ENCODE measurements around the gene GFOD2. TPM values are rescaled to one million over a fixed set of nuclear protein-coding genes. Genes with fewer than 3 reads are reported as not detected.

The GFOD2 gene
- polyA plus RNA-seq, 3 donors: 3.7 to 9.4 (median 3.8) TPM

- Histone ChIP-seq H3K27ac (ENCODE audit: low read depth in 1 of 2, low read length in 2 of 2) (no peak overlapping the region), H3K27me3 (ENCODE audit: control insufficient read depth in 2 of 2, insufficient read depth in 2 of 2, low read length in 2 of 2) (no peaks in the 10 kb centered on the region), H3K9me3 (replicated peaks in 1 of 2; ENCODE audit: control insufficient read depth in 1 of 2, insufficient read depth in 1 of 2, low read length in 2 of 2) (no peaks in the 10 kb centered on the region), H4K20me1 (ENCODE audit: insufficient read depth, low read length) (no peaks in the 10 kb centered on the region), H3K4me3 (replicated peaks in 1 of 3; ENCODE audit: low read depth in 2 of 3, low read length in 3 of 3) (no peak overlapping the region), H3K36me3 (replicated peaks in 1 of 2; ENCODE audit: control insufficient read depth in 1 of 2, insufficient read depth in 2 of 2, low read length in 2 of 2) (peaks cover 11 to 19% of the 10 kb centered on the region in 2 donors), H3K4me1 (ENCODE audit: control insufficient read depth in 1 of 2, insufficient read depth in 2 of 2, low read length in 2 of 2) (no peaks in the 10 kb centered on the region), H3K79me2 (ENCODE audit: insufficient read depth, low read length) (no peaks in the 10 kb centered on the region), H3K9ac (ENCODE audit: insufficient read depth, low read length, poor library complexity, severe bottlenecking) (no peak overlapping the region), H3K4me2 (replicated peaks; ENCODE audit: extremely low read depth, low read length, poor library complexity, severe bottlenecking) (no peak overlapping the region), H2AFZ (ENCODE audit: insufficient read depth, low read depth, low read length, poor library complexity, severe bottlenecking) (no peak overlapping the region)
- WGBS (ENCODE audit: insufficient coverage): 100% methylated on average over 3 of the region's 3 CpGs
- Mint-ChIP-seq H3K27ac (peak overlapping the region in 1 of 7 donors; percentile 33), H3K36me3 (peaks cover 23 to 37% of the 10 kb centered on the region in 2 donors), H3K27me3 (ENCODE audit: low read depth in 3 of 3) (no peaks in the 10 kb centered on the region), H3K4me3 (peak overlapping the region in 1 of 2 donors; percentile 3), H3K9me3 (no peaks in the 10 kb centered on the region), H3K4me1 (no peaks in the 10 kb centered on the region)
- no peak for TF ChIP-seq CTCF (IDR thresholded peaks at IDR 0.05)
- intact Hi-C loops (cut with micrococcal nuclease): no loop called here
- no peak for DNase-seq
Observed at GRCh38 chr16:67748834-67749233, 29.7 kb upstream of the GFOD2 start.

- no peak overlapping the region for H3K4me3 Mint-ChIP-seq
- H3K36me3 Mint-ChIP-seq: peaks cover 36 to 43% of the 10 kb centered on the region in 2 donors
- Histone ChIP-seq H4K20me1 (ENCODE audit: insufficient read depth, low read length) (no peaks in the 10 kb centered on the region), H3K4me1 (ENCODE audit: control insufficient read depth in 1 of 2, insufficient read depth in 2 of 2, low read length in 2 of 2) (no peaks in the 10 kb centered on the region), H3K27ac (ENCODE audit: low read depth in 1 of 2, low read length in 2 of 2) (no peak overlapping the region), H3K9ac (ENCODE audit: insufficient read depth, low read length, poor library complexity, severe bottlenecking) (no peak overlapping the region), H3K36me3 (replicated peaks in 1 of 2; ENCODE audit: control insufficient read depth in 1 of 2, insufficient read depth in 2 of 2, low read length in 2 of 2) (peaks cover 29% of the 10 kb centered on the region in 2 donors), H3K79me2 (ENCODE audit: insufficient read depth, low read length) (no peaks in the 10 kb centered on the region), H3K4me3 (replicated peaks in 1 of 3; ENCODE audit: low read depth in 2 of 3, low read length in 3 of 3) (no peak overlapping the region), H3K9me3 (replicated peaks in 1 of 2; ENCODE audit: control insufficient read depth in 1 of 2, insufficient read depth in 1 of 2, low read length in 2 of 2) (no peaks in the 10 kb centered on the region), H2AFZ (ENCODE audit: insufficient read depth, low read depth, low read length, poor library complexity, severe bottlenecking) (no peak overlapping the region), H3K4me2 (replicated peaks; ENCODE audit: extremely low read depth, low read length, poor library complexity, severe bottlenecking) (no peak overlapping the region), H3K27me3 (ENCODE audit: control insufficient read depth in 2 of 2, insufficient read depth in 2 of 2, low read length in 2 of 2) (no peaks in the 10 kb centered on the region)
- H3K9me3 Mint-ChIP-seq: no peaks in the 10 kb centered on the region
- intact Hi-C loops (cut with micrococcal nuclease): no loop called here
- H3K27ac Mint-ChIP-seq: no peak overlapping the region
- H3K4me1 Mint-ChIP-seq: no peaks in the 10 kb centered on the region
- no peaks in the 10 kb centered on the region for H3K27me3 Mint-ChIP-seq (ENCODE audit: low read depth in 3 of 3)
- DNase-seq: no peak
- no peak for TF ChIP-seq CTCF (IDR thresholded peaks at IDR 0.05)
Observed at GRCh38 chr16:67746846-67747245, 27.7 kb upstream of the GFOD2 start.
